ENCODE results near the gene GALNS. TPM values are rescaled to one million over a fixed set of nuclear protein-coding genes. Genes with fewer than 3 reads are reported as not detected.
A peak's percentile ranks its signal among the peaks of the same experiment; 100 is the strongest.

The GALNS gene
- total and polyA plus RNA-seq, 2 donors (not counting 1 experiment from before 2014, with no cell fraction given) = 10.6 to 29.6 TPM

GRCh38 chr16:88835818-88836217 lies 20.9 kb downstream of the GALNS start:
- no peak for TF ChIP-seq CTCF (conservative IDR thresholded peaks at IDR 0.05 in 1 of 2, IDR thresholded peaks at IDR 0.05 in 1 of 2; ENCODE audit: low read depth in 1 of 2, low read length in 2 of 2)
- no peak for TF ChIP-seq EZH2 (IDR thresholded peaks at IDR 0.05; ENCODE audit: low read length, missing control alignments)

DNA sequence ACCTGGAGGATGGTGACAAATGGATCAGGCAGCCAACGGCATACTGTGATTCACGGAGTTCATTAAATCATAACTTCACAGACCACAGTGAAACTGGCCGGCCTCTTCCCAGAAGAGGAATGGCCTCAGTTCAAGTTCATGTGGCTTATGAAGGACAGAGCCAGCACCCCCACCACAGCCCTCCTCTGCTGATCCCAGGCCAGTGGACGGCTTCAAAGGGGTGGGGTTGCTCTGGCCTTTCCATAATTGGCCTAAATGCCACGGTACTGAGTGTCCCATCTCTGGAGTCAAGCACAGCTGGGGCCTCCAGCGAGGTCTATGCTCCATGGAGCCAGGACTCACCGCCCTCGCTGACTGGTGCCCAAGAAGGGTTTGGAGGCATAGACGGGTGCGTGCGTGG lies 21.4 kb downstream of the GALNS start:
- H2AFZ ChIP-seq (ENCODE audit: low read length) = no peak overlapping the region
- H3K4me3 ChIP-seq (replicated peaks in 1 of 4; ENCODE audit: control extremely low read depth in 1 of 4, insufficient read depth in 1 of 4, low read depth in 3 of 4, low read length in 4 of 4) = no peak overlapping the region
- peaks cover 10% of the 10 kb centered on the region for H3K36me3 ChIP-seq (ENCODE audit: control insufficient read depth, insufficient read depth, low read length)
- no peak overlapping the region for H3K4me2 ChIP-seq (ENCODE audit: extremely low read depth, insufficient read depth, low read length)
- no peaks in the 10 kb centered on the region for H3K9me3 ChIP-seq (ENCODE audit: control insufficient read depth, insufficient read depth, low read depth, low read length)
- no peak overlapping the region for H3K27ac ChIP-seq (ENCODE audit: insufficient read depth, low read length)
- no peaks in the 10 kb centered on the region for H3K27me3 ChIP-seq (ENCODE audit: control insufficient read depth, insufficient read depth, low read length)
- no peak overlapping the region for H3K9ac ChIP-seq (ENCODE audit: insufficient read depth, low read length)
- no peaks in the 10 kb centered on the region for H3K79me2 ChIP-seq (ENCODE audit: control insufficient read depth, insufficient read depth, low read length)
- no peaks in the 10 kb centered on the region for H4K20me1 ChIP-seq (ENCODE audit: control insufficient read depth, extremely low read depth, insufficient read depth, low read length)
- TF ChIP-seq EZH2 (IDR thresholded peaks at IDR 0.05; ENCODE audit: low read length, missing control alignments) (no peak), CTCF (conservative IDR thresholded peaks at IDR 0.05 in 1 of 2, IDR thresholded peaks at IDR 0.05 in 1 of 2; ENCODE audit: low read depth in 1 of 2, low read length in 2 of 2) (no peak)
- peak in 1 of 2 donors; percentile 24 for DNase-seq (ENCODE audit: low read depth in 2 of 2)
- H3K4me1 ChIP-seq (ENCODE audit: control insufficient read depth, extremely low read depth, insufficient read depth, low read length) = no peaks in the 10 kb centered on the region

More at GRCh38 chr16:88835818-88836217, 20.9 kb downstream of the GALNS start:
- H3K36me3 ChIP-seq (ENCODE audit: control insufficient read depth, insufficient read depth, low read length) = peaks cover 10% of the 10 kb centered on the region
- DNase-seq (ENCODE audit: low read depth in 2 of 2) = no peak
- no peak overlapping the region for H3K4me3 ChIP-seq (replicated peaks in 1 of 4; ENCODE audit: control extremely low read depth in 1 of 4, insufficient read depth in 1 of 4, low read depth in 3 of 4, low read length in 4 of 4)
- H3K9ac ChIP-seq (ENCODE audit: insufficient read depth, low read length) = no peak overlapping the region
- no peaks in the 10 kb centered on the region for H3K9me3 ChIP-seq (ENCODE audit: control insufficient read depth, insufficient read depth, low read depth, low read length)
- no peak overlapping the region for H3K27ac ChIP-seq (ENCODE audit: insufficient read depth, low read length)
- H4K20me1 ChIP-seq (ENCODE audit: control insufficient read depth, extremely low read depth, insufficient read depth, low read length) = no peaks in the 10 kb centered on the region
- H3K27me3 ChIP-seq (ENCODE audit: control insufficient read depth, insufficient read depth, low read length) = no peaks in the 10 kb centered on the region
- no peak overlapping the region for H2AFZ ChIP-seq (ENCODE audit: low read length)
- H3K4me2 ChIP-seq (ENCODE audit: extremely low read depth, insufficient read depth, low read length) = no peak overlapping the region
- no peaks in the 10 kb centered on the region for H3K4me1 ChIP-seq (ENCODE audit: control insufficient read depth, extremely low read depth, insufficient read depth, low read length)
- no peaks in the 10 kb centered on the region for H3K79me2 ChIP-seq (ENCODE audit: control insufficient read depth, insufficient read depth, low read length)

DNA sequence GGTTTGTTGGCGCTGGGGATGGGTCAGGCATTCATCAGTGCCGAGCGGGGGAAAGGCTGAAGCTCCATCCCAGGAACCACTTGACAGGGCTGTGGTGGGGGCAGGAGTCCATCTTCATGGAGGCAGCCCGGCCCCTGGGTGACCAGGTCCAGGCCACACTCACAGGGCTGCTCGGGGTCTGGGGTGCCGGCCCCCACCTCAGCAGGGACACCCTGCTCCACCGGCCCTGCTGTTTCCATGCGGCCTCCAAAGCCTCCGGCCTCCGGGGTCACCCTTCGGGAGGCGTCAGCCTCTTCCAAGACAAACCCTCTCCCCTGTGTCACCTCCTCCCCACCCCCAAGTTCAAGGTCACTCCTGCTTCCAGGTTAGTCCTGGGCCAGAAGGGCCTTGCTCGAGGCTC lies 22.1 kb downstream of the GALNS start:
- H2AFZ ChIP-seq (ENCODE audit: low read length) = no peak overlapping the region
- no peak for DNase-seq (ENCODE audit: low read depth in 2 of 2)
- H3K79me2 ChIP-seq (ENCODE audit: control insufficient read depth, insufficient read depth, low read length) = no peaks in the 10 kb centered on the region
- H3K9ac ChIP-seq (ENCODE audit: insufficient read depth, low read length) = no peak overlapping the region
- H3K27ac ChIP-seq (ENCODE audit: insufficient read depth, low read length) = no peak overlapping the region
- H4K20me1 ChIP-seq (ENCODE audit: control insufficient read depth, extremely low read depth, insufficient read depth, low read length) = no peaks in the 10 kb centered on the region
- H3K4me1 ChIP-seq (ENCODE audit: control insufficient read depth, extremely low read depth, insufficient read depth, low read length) = no peaks in the 10 kb centered on the region
- H3K27me3 ChIP-seq (ENCODE audit: control insufficient read depth, insufficient read depth, low read length) = no peaks in the 10 kb centered on the region
- H3K4me3 ChIP-seq (replicated peaks in 1 of 4; ENCODE audit: control extremely low read depth in 1 of 4, insufficient read depth in 1 of 4, low read depth in 3 of 4, low read length in 4 of 4) = no peak overlapping the region
- TF ChIP-seq CTCF (conservative IDR thresholded peaks at IDR 0.05 in 1 of 2, IDR thresholded peaks at IDR 0.05 in 1 of 2; ENCODE audit: low read depth in 1 of 2, low read length in 2 of 2) (no peak), EZH2 (IDR thresholded peaks at IDR 0.05; ENCODE audit: low read length, missing control alignments) (no peak)
- no peaks in the 10 kb centered on the region for H3K9me3 ChIP-seq (ENCODE audit: control insufficient read depth, insufficient read depth, low read depth, low read length)
- H3K4me2 ChIP-seq (ENCODE audit: extremely low read depth, insufficient read depth, low read length) = no peak overlapping the region
- peaks cover 8% of the 10 kb centered on the region for H3K36me3 ChIP-seq (ENCODE audit: control insufficient read depth, insufficient read depth, low read length)
